GM19397 (cell line): ENCODE measurements around the gene ROR1.
"Not testable (repeated sequence)": the region's sequence is repeated elsewhere in the genome, so short reads cannot be mapped to it uniquely, and the experiment has no call there.

Source experiments
- ATAC-seq: cut with Tn5 transposase; IDR thresholded peaks from one replicate; pipeline ENCODE4 v1.9.1; 2021; ENCODE audit warnings: mild to moderate bottlenecking, moderate library complexity; ENCODE audit not compliant: unreplicated experiment

The ROR1 gene

GRCh38 chr1:63819795-63820194 lies 46.0 kb downstream of the ROR1 start:
- ATAC-seq: no peak

GRCh38 chr1:63821091-63822005 lies 47.5 kb downstream of the ROR1 start:
- no peak for ATAC-seq

- no peak for ATAC-seq
Measured at GRCh38 chr1:63822540-63822939, 48.7 kb downstream of the ROR1 start.

- ATAC-seq: no peak
Measured at GRCh38 chr1:63824451-63824850, 50.6 kb downstream of the ROR1 start.

GRCh38 chr1:63825111-63825510 lies 51.3 kb downstream of the ROR1 start:
- ATAC-seq: no peak

GRCh38 chr1:63826246-63826861 lies 52.5 kb downstream of the ROR1 start:
- ATAC-seq: not testable (repeated sequence)

GRCh38 chr1:63827411-63828321 lies 53.8 kb downstream of the ROR1 start:
- ATAC-seq: no peak

GRCh38 chr1:63828322-63829044 lies 54.7 kb downstream of the ROR1 start:
- peak; percentile 78 for ATAC-seq

- ATAC-seq: no peak
Measured at GRCh38 chr1:63829349-63830327, 55.8 kb downstream of the ROR1 start.

GRCh38 chr1:63831409-63831808 lies 57.6 kb downstream of the ROR1 start:
- no peak for ATAC-seq

GRCh38 chr1:63833363-63834119 lies 59.7 kb downstream of the ROR1 start:
- no peak for ATAC-seq

- no peak for ATAC-seq
Measured at GRCh38 chr1:63835128-63835527, 61.3 kb downstream of the ROR1 start.

- no peak for ATAC-seq
Measured at GRCh38 chr1:63836374-63836773, 62.6 kb downstream of the ROR1 start.

GRCh38 chr1:63836830-63837229 lies 63.0 kb downstream of the ROR1 start:
- no peak for ATAC-seq

GRCh38 chr1:63843010-63843409 lies 69.2 kb downstream of the ROR1 start:
- ATAC-seq: no peak

GRCh38 chr1:63843884-63844283 lies 70.1 kb downstream of the ROR1 start:
- no peak for ATAC-seq

- no peak for ATAC-seq
Measured at GRCh38 chr1:63845346-63845745, 71.5 kb downstream of the ROR1 start.

GRCh38 chr1:63847308-63847910 lies 73.6 kb downstream of the ROR1 start:
- no peak for ATAC-seq
